HG02852 (cell line): ENCODE measurements around the gene WAPL.
"Not testable (repeated sequence)": the region's sequence is repeated elsewhere in the genome, so short reads cannot be mapped to it uniquely, and the experiment has no call there.

ENCODE experiments used
- ATAC-seq: cut with Tn5 transposase; IDR thresholded peaks from one replicate; pipeline ENCODE4 v1.9.1; 2021; ENCODE audit warnings: mild to moderate bottlenecking, moderate library complexity; ENCODE audit not compliant: unreplicated experiment

WAPL gene

GRCh38 chr10:86521678-86522509, at the start of gene WAPL:
Gene WAPL, minus strand, starts transcription at chr10:86521792. Its CDS starts 3,723 bp downstream, at chr10:86518069.
- ATAC-seq, result peak; percentile 97

GRCh38 chr10:86569335-86569734, 47.7 kb upstream of the WAPL start:
- no peak for ATAC-seq

- not testable (repeated sequence) for ATAC-seq
Observed at GRCh38 chr10:86566518-86566917, 44.9 kb upstream of the WAPL start.

- not testable (repeated sequence) for ATAC-seq
Observed at GRCh38 chr10:86563338-86563737, 41.7 kb upstream of the WAPL start.

- ATAC-seq, result not testable (repeated sequence)
Observed at GRCh38 chr10:86558695-86559094, 37.1 kb upstream of the WAPL start.

- no peak for ATAC-seq
Observed at GRCh38 chr10:86556933-86557649, 35.5 kb upstream of the WAPL start.

- ATAC-seq, result no peak
Observed at GRCh38 chr10:86556532-86556931, 34.9 kb upstream of the WAPL start.

- ATAC-seq, result no peak
Observed at GRCh38 chr10:86553639-86554038, 32.0 kb upstream of the WAPL start.

GRCh38 chr10:86553213-86553612, 31.6 kb upstream of the WAPL start:
- no peak for ATAC-seq

- no peak for ATAC-seq
Observed at GRCh38 chr10:86547296-86547695, 25.7 kb upstream of the WAPL start.

GRCh38 chr10:86545101-86545500, 23.5 kb upstream of the WAPL start:
- no peak for ATAC-seq

- ATAC-seq, result no peak
Observed at GRCh38 chr10:86540016-86540415, 18.4 kb upstream of the WAPL start.

- no peak for ATAC-seq
Observed at GRCh38 chr10:86538547-86538946, 17.0 kb upstream of the WAPL start.

- ATAC-seq, result not testable (repeated sequence)
Observed at GRCh38 chr10:86538040-86538439, 16.4 kb upstream of the WAPL start.

- no peak for ATAC-seq
Observed at GRCh38 chr10:86536294-86536861, 14.8 kb upstream of the WAPL start.

GRCh38 chr10:86535132-86535882, 13.7 kb upstream of the WAPL start:
- peak; percentile 55 for ATAC-seq

- ATAC-seq, result no peak
Observed at GRCh38 chr10:86533328-86533727, 11.7 kb upstream of the WAPL start.

GRCh38 chr10:86528736-86529135, 7.1 kb upstream of the WAPL start:
- not testable (repeated sequence) for ATAC-seq

- ATAC-seq, result no peak
Observed at GRCh38 chr10:86526606-86527005, 5.0 kb upstream of the WAPL start.

- not testable (repeated sequence) for ATAC-seq
Observed at GRCh38 chr10:86525713-86526112, 4.1 kb upstream of the WAPL start.
